PC-9 (cell line): ENCODE data around the gene CREB3L1.

ENCODE experiments used
- CTCF ChIP-seq: fragments of 200-600 bp; sonication (generic); conservative IDR thresholded peaks from 2 replicates; pipeline ENCODE4 v1.6.1; 2017; ENCODE audit warnings: mixed run types, antibody characterized with exemption, mild to moderate bottlenecking, moderate library complexity
- EZH2 ChIP-seq: fragments of 200-600 bp; sonication (generic); IDR thresholded peaks from 2 replicates; pipeline ENCODE4 v1.8.0; 2017; ENCODE audit warnings: antibody characterized with exemption, low read depth

DNA sequence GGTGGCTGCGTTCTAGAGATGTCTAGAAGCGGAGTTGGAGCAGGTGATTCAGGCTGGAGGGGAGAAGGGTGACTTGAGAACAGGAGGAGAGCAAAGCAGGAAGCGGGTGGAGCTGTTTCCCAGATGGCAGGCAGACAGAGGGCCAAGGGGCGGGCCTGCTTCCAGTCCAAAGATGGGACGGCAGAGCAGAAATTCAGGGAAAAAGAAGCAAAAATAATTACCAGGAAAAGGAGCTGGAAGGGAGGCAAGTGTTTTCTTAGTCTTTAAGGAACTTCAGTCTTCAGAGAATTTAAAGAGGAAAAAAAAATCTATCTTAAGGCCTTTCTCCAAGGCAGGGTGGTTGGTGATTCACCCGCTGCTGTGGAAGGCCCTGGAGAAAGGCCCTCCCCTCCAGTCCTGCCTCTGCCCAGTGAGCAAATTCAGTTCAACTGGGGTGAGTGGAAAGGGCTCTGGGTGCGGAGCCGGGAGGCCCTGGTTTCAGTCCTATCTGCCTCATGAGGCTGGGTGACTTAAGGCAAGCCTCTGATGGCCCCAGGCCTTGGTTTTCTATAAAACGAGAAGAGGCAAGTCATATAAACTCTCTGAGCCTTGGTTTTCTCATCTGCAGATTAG lies 4.5 kb upstream of the CREB3L1 start:
- TF ChIP-seq CTCF (no peak), EZH2 (no peak)
